GM18951 (cell line): ENCODE results near the gene CHCHD2.
"Not testable (repeated sequence)": the region's sequence is repeated elsewhere in the genome, so short reads cannot be mapped to it uniquely, and the experiment has no call there.

Experiments
- POLR2A ChIP-seq: IDR thresholded peaks from 4 replicates; pipeline ENCODE4 v1.6.1; 2011; ENCODE audit warnings: mild to moderate bottlenecking; ENCODE audit not compliant: insufficient read length, insufficient read depth; ENCODE audit errors: extremely low read depth
- in situ Hi-C: fragments of 300-500 bp; cut with MboI; formaldehyde crosslinking; loops from one replicate; pipeline ENCODE4 v1.12.0; 2022; ENCODE audit warnings: low sequenced_read_pairs, mixed read lengths, inconsistent platforms; ENCODE audit not compliant: unreplicated experiment

CHCHD2 gene, protein sequence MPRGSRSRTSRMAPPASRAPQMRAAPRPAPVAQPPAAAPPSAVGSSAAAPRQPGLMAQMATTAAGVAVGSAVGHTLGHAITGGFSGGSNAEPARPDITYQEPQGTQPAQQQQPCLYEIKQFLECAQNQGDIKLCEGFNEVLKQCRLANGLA

GRCh38 chr7:56106108-56107073 is at the start of gene CHCHD2:
Gene CHCHD2, minus strand, starts transcription at chr7:56106476. Its CDS starts 63 bp downstream, at chr7:56106413.
- in situ Hi-C loops = no loop called here
- peak; percentile 83 for TF ChIP-seq POLR2A

- in situ Hi-C loops = not testable (repeated sequence)
Measured at GRCh38 chr7:56131062-56131461, 24.8 kb upstream of the CHCHD2 start.

- in situ Hi-C loops = no loop called here
- TF ChIP-seq POLR2A = no peak
Measured at GRCh38 chr7:56127241-56127975, 21.1 kb upstream of the CHCHD2 start.

- in situ Hi-C loops = no loop called here
- no peak for TF ChIP-seq POLR2A
Measured at GRCh38 chr7:56125831-56126230, 19.6 kb upstream of the CHCHD2 start.

DNA sequence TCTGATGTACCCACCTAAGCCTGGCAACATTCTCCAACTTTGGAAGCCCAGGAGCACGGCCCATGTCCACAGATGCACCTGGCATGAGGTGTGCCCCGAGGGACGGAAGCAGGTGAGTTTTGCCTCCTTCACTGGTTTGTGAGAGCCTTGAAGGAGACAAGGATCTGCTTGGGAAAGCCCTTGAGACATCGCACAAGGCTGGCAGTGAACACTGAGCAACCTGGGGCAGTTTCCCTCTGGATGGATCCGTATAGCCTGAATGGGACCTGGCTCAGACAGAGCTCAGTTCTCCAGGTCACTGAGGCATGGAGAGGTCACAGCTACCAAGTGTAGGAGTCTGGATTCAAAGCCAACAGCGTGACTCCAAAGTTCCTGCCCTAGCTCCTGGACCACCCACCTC is 18.7 kb upstream of the CHCHD2 start:
- TF ChIP-seq POLR2A = no peak
- in situ Hi-C loops = no loop called here

DNA sequence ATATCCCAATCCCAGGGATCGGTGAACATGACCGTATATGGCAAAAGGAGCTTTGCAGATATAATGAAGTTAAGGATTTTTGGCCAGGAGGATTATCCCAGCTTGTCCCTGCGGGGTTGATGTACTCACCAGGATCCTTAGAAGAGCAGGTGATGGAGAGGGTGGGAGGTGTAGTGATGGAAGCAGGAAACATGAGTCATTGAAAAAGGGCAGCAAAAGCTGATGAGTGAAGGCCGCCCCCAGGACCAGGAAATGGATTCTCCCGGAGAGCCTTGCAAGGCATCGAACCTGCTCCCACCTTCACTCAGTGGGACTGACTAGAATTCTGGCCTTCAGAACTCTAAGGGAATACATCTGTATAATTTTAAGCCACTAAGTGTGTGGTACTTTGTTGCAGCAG is 15.2 kb upstream of the CHCHD2 start:
- in situ Hi-C loops = no loop called here
- TF ChIP-seq POLR2A = no peak

DNA sequence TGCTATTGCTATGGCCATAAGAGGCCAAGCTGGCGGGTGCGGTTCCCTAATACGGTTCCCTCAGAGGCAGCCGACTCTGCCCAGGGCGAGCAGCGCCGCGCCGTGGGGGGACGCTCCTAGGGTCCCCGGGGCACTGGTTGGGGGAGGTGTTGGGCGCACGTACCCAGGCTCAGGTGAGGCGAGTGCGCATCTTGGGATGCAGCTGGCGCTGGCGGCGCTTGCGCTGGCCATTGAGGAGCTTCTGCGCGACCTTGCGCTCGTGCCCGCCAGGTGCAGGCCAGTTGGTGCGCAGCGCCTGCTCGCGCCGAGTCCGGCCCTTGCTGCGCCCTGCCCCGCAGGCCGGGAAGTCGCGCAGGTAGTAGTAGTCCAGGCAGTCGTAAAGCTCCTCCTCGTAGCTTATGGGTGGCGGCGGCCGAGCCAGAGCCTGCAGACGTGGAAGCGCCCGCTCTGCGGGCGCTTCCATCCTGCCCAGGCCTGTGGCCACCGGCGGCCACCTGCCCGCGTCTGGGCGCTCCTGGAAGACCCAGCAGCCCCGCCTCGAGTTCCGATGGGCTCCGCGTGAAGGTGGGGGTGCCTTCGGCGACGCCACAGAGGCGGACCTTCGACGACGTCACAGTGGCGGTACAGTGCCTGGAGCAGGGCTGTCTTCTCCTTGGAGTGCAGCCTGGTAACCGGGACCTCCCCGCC is 9.7 kb upstream of the CHCHD2 start, which contains the start of gene NUPR2:
Gene NUPR2 (minus strand): TSS at position 566 of the 687 bp plus-strand sequence. CDS start 103 bp downstream, at position 463.
- TF ChIP-seq POLR2A = no peak
- in situ Hi-C loops = no loop called here

DNA sequence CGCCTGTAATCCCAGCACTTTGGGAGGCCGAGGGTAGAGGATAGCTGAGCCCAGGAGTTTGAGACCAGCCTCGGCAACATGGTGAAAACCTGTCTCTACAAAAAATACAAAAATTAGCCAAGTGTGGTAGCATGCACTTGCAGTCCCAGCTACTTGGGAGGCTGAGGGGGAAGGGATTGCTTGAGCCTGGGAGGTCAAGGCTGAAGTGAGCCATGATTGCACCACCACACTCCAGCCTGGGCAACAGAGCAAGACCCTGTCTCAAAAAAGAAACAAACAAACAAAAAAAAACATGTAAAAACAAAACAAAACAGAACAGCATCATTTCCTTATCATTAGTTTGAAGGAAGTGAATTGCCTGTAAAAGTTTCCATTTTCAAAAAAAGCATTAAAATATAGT is 6.0 kb upstream of the CHCHD2 start:
- in situ Hi-C loops = not testable (repeated sequence)

DNA sequence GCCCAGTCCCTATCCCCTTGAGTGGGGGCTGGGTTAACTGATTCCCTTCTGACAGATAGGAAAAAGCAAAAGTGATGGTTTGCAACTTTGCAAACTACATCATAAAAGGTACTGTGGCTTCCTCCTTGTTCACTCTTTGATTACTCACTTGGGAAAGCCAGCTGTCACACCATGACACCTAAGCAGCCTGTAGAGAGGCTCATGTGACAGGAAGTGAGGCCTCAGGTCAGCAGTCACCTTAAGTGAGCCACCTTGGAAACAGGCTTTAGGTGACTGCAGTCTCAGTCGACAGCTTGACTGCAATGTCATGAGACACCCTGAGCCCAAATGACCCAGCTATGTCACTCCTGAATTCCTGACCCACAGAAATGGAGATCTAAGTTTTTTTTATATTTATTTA is 4.3 kb upstream of the CHCHD2 start:
- in situ Hi-C loops = no loop called here
- TF ChIP-seq POLR2A = no peak

DNA sequence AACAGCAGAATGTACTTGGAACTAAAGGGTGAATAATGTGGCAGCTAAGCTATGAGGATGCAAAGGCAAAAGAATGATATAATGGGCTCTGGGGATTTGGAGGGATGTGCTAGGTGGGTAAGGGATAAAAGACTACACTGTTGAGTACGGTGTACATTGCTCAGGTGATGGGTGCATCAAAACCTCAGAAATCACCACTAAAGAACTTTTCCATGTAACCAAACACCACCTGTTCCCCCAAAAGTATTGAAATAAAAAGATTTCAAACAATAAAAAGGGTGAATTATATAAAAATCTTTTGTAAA is 1.6 kb upstream of the CHCHD2 start:
- in situ Hi-C loops = no loop called here

GRCh38 chr7:56105508-56105907 is 768 bp downstream of the CHCHD2 start:
- TF ChIP-seq POLR2A = no peak
- in situ Hi-C loops = no loop called here

More for the DNA sequence above, 1.6 kb upstream of the CHCHD2 start:
- no peak for TF ChIP-seq POLR2A

- in situ Hi-C loops = not testable (repeated sequence)
Measured at GRCh38 chr7:56104138-56104537, 2.1 kb downstream of the CHCHD2 start.

- in situ Hi-C loops = no loop called here
- no peak for TF ChIP-seq POLR2A
Measured at GRCh38 chr7:56099653-56100052, 6.6 kb downstream of the CHCHD2 start.

DNA sequence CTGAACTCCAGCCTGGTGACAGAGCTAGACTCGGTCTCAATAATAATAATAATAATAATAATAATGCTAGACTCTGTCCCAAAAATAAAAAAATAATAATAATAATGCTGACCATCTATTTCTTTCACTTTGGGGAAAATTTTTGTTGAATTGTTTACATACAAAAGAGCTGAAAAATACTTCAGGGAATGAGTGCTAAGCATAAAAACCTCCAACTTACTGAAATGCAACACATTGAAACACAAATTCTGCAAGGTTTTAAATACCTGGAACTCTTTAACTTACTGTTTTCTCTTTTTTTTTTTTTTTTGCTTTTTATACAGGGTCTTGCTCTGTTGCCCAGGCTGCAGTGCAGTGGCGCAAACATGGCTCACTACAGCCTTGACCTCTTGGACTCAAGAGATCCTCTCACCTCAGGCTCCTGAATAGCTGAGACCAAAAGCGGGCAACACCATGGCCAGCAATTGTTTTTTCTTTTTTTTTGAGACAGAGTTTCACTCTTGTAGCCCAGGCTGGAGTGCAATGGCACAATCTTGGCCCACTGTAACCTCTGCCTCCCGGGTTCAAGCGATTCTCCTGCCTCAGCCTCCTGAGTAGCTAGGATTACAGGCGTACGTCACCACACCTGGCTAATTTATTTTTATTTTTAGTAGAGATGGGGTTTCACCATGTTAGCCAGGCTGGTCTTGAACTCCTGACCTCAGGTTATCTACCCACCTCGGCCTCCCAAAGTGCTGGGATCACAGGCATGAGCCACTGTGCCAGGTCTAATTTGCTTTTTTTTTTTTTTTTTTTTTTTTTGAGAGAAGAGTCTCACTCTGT is 7.9 kb downstream of the CHCHD2 start:
- in situ Hi-C loops = not testable (repeated sequence)
